Mesothelial cell of epicardium (in vitro differentiated cells): ENCODE measurements around the gene IPO11. TPM values are rescaled to one million over a fixed set of nuclear protein-coding genes. Genes with fewer than 3 reads are reported as not detected.

Source experiments
- DNase-seq, 2 experiments: peaks; one replicate each; pipeline ENCODE4 v3.0.0; 2021; ENCODE audit warnings: low spot score in 2 of 2; ENCODE audit not compliant: unreplicated experiment in 2 of 2
- H3K27ac Mint-ChIP-seq: 2 replicates; pipeline ENCODE4 v1.8.0; 2021; ENCODE audit warnings: mixed read lengths
- H3K27me3 Mint-ChIP-seq: 2 replicates; pipeline ENCODE4 v1.8.0; 2021; ENCODE audit warnings: low read depth, mixed read lengths
- H3K36me3 Mint-ChIP-seq: 2 replicates; pipeline ENCODE4 v1.8.0; 2021; ENCODE audit warnings: mixed read lengths
- H3K4me1 Mint-ChIP-seq: 2 replicates; pipeline ENCODE4 v1.8.0; 2021; ENCODE audit warnings: mixed read lengths
- H3K4me3 Mint-ChIP-seq: 2 replicates; pipeline ENCODE4 v1.8.0; 2021; ENCODE audit warnings: mild to moderate bottlenecking, moderate library complexity, mixed read lengths
- H3K9me3 Mint-ChIP-seq: 2 replicates; pipeline ENCODE4 v1.8.0; 2021; ENCODE audit warnings: mixed read lengths
- CTCF ChIP-seq: fragments of 200-600 bp; sonication (generic); IDR thresholded peaks from one replicate; pipeline ENCODE4 v1.5.0; 2021; ENCODE audit warnings: antibody characterized with exemption; ENCODE audit not compliant: unreplicated experiment
- total RNA-seq: library from RNA; stranded (reverse); gene quantifications from 3 replicates; pipeline ENCODE4 v1.2.1, GENCODE V29; 2021

The IPO11 gene
- total RNA-seq, 1 donor from 2014 or later: 31.9 TPM

- no peak for TF ChIP-seq CTCF
- H3K4me3 Mint-ChIP-seq: no peak overlapping the region
- H3K9me3 Mint-ChIP-seq: no peaks in the 10 kb centered on the region
- peaks cover 8% of the 10 kb centered on the region for H3K36me3 Mint-ChIP-seq
- H3K4me1 Mint-ChIP-seq: peaks cover 9% of the 10 kb centered on the region
- no peaks in the 10 kb centered on the region for H3K27me3 Mint-ChIP-seq
- no peak for DNase-seq
- H3K27ac Mint-ChIP-seq: no peak overlapping the region
These were observed 175.2 kb downstream of the IPO11 start for GRCh38 chr5:62587737-62588136.

GRCh38 chr5:62588668-62589067 lies 176.1 kb downstream of the IPO11 start:
- H3K36me3 Mint-ChIP-seq: peaks cover 15% of the 10 kb centered on the region
- no peaks in the 10 kb centered on the region for H3K9me3 Mint-ChIP-seq
- H3K27ac Mint-ChIP-seq: no peak overlapping the region
- peaks cover 9% of the 10 kb centered on the region for H3K4me1 Mint-ChIP-seq
- no peak for TF ChIP-seq CTCF
- no peaks in the 10 kb centered on the region for H3K27me3 Mint-ChIP-seq
- no peak for DNase-seq
- no peak overlapping the region for H3K4me3 Mint-ChIP-seq

- Mint-ChIP-seq H3K27me3 (no peaks in the 10 kb centered on the region), H3K4me3 (no peak overlapping the region), H3K36me3 (peaks cover 15% of the 10 kb centered on the region), H3K27ac (no peak overlapping the region), H3K4me1 (peaks cover 9% of the 10 kb centered on the region), H3K9me3 (no peaks in the 10 kb centered on the region)
- DNase-seq: no peak
- TF ChIP-seq CTCF: no peak
These were observed 176.9 kb downstream of the IPO11 start for GRCh38 chr5:62589504-62589903.

- Mint-ChIP-seq H3K4me1 (peaks cover 7% of the 10 kb centered on the region), H3K36me3 (peaks cover 19% of the 10 kb centered on the region), H3K27me3 (no peaks in the 10 kb centered on the region), H3K4me3 (no peak overlapping the region), H3K9me3 (no peaks in the 10 kb centered on the region), H3K27ac (no peak overlapping the region)
- no peak for TF ChIP-seq CTCF
- no peak for DNase-seq
These were observed 177.8 kb downstream of the IPO11 start for GRCh38 chr5:62590387-62590786.

- peaks cover 9% of the 10 kb centered on the region for H3K4me1 Mint-ChIP-seq
- no peak for TF ChIP-seq CTCF
- H3K9me3 Mint-ChIP-seq: no peaks in the 10 kb centered on the region
- H3K27ac Mint-ChIP-seq: no peak overlapping the region
- H3K4me3 Mint-ChIP-seq: no peak overlapping the region
- H3K36me3 Mint-ChIP-seq: peaks cover 19% of the 10 kb centered on the region
- DNase-seq: no peak
- H3K27me3 Mint-ChIP-seq: no peaks in the 10 kb centered on the region
These were observed 180.0 kb downstream of the IPO11 start for GRCh38 chr5:62592558-62592957.

GRCh38 chr5:62593331-62593730 lies 180.8 kb downstream of the IPO11 start:
- no peaks in the 10 kb centered on the region for H3K27me3 Mint-ChIP-seq
- H3K36me3 Mint-ChIP-seq: peaks cover 19% of the 10 kb centered on the region
- no peak for TF ChIP-seq CTCF
- H3K27ac Mint-ChIP-seq: no peak overlapping the region
- H3K4me3 Mint-ChIP-seq: no peak overlapping the region
- H3K4me1 Mint-ChIP-seq: peaks cover 11% of the 10 kb centered on the region
- no peaks in the 10 kb centered on the region for H3K9me3 Mint-ChIP-seq
- DNase-seq: no peak
